MV-4-11 (cell line): Measurements from ENCODE around the gene TRIP10.

Experiments
- DNase-seq: peaks from one replicate; lab custom pipeline; 2025; lab: John Stamatoyannopoulos, UW

The TRIP10 gene

DNA sequence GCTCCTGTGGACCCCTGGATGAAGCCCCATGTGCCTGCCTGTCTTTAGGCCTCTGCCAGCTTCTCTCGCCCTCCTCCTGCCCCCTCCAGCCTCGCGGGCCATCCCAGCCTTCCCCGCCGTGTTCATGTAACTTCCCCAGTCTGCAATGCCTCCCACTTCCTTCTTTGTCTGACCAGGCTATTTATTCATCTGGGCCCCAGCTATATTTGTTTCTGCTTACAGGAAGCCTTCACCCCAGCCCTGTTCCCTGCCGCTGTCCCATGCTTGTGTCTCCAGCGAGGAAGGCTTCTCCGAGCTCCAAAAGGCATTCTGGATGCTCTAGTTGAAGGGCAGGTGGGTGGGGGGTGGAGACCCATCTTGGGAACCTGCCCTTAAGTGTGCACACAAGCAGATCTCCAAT lies 11.1 kb upstream of the TRIP10 start:
- peak; percentile 91 for DNase-seq

DNA sequence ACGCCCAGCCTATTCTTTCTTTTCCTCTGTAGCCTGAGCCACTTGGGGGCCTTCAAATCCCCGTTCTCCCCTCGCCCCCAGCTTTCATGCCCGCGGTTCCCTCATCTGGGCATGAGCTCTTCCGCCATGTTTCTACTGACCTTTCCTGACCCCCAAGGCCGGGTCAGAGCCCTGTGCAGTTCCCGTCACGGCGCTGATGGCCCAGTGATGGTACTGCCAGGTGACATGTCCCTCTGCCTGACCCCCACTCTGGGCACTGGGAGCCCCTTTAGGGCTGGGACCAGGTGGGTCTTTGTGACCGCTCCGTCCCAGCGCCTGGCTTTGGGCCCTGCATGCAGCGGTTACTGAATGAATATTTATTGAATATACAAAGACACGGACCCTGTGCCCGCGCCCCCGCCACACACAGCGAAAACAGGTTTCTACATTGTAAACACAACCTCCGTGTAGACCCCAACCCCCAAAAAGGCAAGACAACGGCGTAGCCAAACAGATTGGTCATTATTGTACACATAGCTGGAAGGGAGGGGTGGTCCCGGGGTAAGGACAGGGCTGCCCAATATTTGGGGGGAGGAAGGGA lies 9.8 kb upstream of the TRIP10 start:
- no peak for DNase-seq

DNA sequence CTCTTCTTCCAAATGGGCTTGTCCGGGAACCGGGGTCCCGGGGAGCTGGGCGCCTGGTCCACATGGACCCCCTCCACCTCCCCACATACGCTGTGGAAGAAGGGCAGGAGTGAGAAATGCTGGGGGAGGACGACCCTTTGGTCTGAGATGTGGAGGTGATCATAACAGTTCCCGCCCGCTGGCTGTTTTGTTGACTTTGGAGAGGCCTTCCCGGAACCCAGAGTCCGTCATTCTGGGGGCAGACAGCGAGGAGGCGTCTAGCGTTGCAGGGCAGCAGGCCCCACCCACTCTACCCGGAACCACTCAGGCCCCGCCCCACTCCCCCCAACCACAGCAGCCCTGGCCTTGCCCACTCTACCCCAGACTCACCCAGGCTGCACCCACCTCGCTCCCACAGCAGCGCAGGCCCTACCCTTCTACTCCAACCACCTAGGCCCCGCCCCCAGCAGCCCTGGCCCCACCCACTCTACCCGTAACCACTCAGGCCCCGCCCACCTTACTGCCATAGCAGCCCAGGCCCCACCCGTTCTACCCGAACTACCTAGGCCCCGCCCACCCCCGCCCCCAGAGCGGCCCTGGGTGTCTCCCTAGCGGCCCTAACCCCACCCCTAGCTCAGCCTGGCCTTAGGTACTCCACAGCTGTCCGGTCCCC lies 9.2 kb upstream of the TRIP10 start:
- peak; percentile 42 for DNase-seq

- DNase-seq = no peak
These were observed 8.4 kb upstream of the TRIP10 start for GRCh38 chr19:6730941-6731670.

GRCh38 chr19:6731822-6732221 lies 7.7 kb upstream of the TRIP10 start:
- DNase-seq = no peak

DNA sequence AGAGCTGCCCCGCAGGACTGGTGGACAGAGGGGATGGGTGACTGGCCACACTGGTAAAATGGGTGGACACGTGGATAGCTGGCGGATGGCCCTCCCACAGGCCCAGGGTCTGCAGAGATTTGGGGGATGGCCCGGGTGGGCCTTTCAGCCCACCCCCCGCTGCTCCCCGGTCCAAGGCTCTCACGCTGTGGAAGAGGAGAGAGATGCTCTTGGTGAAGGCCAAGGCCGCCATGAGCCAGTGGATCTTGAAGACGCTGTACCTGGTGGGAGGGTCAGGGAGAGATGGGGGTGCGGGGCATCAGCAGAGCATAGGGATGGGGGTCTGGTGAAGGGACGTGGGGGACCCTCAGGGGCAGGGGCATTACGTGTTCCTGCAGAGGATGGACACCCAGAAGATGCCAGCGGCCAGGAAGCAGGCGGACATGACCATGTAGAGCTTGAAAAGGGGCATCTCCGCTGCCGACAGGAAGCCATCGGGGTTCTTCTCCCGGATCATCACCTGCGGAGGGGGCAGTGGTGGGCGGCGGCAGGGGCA lies 6.6 kb upstream of the TRIP10 start:
- DNase-seq = no peak

- DNase-seq = no peak
These were observed 6.0 kb upstream of the TRIP10 start for GRCh38 chr19:6733338-6734095.

DNA sequence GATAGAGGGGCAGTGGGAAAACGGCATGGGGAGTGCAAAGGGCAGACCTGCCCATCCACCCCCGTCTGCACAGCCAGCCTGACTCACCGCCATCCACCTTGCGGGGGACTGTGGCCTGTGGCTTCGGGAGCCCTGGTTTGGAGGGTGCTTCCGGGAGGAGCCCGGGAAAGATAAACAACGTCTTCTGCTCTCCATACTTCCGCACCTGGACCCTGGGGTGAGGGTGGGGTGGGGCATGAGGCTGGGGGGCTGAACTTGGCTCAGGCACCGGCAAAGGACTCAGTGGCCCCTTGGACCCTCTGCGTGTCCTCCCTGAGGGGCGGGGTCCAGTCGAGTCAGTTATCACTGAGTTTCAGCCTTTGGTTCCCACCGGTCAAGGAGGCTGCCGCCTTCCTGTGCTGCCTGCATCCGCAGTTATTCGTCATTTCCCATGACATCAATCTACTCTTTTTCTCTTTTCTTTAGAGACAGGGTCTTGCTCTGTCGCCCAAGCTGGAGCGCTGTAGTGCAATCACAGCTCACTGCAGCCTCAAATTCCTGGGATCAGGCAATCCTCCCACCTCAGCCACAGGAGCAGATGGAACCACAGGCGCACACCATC lies 5.3 kb upstream of the TRIP10 start:
- DNase-seq = no peak

DNA sequence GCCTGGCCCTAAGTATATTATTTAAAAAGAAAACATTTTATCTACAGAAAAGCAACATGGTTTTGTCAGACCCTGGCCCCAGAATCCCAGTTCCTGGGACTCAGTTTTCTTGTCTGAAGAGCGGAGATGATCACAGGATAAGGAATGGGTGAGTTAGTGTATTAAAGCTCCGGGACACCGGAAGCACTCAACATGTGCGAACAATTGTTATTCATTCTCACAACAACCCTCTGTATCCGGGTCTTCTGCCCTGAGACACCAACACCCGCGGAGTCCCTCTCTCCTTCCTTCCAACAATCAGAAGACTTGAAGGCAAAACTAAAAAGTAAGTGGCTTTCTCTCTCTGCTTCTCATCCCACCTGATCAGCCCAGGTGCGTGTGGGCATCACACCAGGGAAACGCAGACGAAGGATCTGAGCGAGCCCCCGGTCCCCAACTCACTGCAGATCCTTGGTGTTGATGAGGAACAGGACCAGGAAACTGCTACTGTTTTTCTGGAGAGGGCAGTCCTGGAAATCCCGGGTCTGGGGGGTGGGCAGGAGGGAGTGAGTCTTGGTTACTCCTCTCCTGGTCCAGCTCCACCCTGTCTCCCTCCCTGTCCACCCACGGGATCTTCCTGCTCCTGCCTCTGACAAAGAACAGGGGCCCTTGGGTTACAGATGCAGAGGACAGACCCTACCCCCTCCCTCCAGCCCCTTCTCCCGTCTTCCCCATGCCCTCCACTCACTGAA lies 4.1 kb upstream of the TRIP10 start:
- no peak for DNase-seq

GRCh38 chr19:6736169-6736916 lies 3.1 kb upstream of the TRIP10 start:
- DNase-seq = peak; percentile 91

- no peak for DNase-seq
These were observed 2.6 kb upstream of the TRIP10 start for GRCh38 chr19:6736917-6737283.

DNA sequence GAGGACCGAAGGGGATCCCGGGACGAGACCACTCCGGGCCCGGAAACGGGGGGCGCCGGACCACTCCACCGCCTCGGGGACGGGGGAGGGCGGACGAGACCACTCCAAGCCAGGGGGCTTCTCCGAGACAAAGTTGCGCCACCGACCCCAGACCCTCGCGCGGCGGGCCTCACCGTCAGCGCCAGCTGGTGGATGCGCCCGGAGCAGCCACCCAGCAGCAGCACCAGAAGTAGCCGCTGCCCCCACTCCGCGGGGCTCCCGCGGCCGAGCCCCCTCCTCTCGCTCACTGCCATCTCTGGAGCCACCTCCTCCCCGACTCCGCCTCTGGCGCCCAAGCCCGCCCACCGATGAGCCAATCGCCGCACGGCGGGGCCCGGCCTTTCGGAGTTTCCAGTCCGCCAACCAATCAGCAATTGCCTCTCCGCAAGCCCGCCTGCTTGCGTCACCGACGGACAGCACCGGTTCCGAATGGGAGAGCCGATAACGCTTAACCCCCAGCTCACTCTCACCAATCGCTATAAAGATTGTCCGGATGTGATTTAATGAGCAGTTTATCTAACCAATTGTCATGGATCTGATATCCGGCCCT lies 2.1 kb upstream of the TRIP10 start, which contains the start of gene GPR108:
TSS of gene GPR108 (minus strand) at position 297 of the 589 bp plus-strand sequence. CDS start at position 293, 4 bp downstream.
- DNase-seq = peak; percentile 100

DNA sequence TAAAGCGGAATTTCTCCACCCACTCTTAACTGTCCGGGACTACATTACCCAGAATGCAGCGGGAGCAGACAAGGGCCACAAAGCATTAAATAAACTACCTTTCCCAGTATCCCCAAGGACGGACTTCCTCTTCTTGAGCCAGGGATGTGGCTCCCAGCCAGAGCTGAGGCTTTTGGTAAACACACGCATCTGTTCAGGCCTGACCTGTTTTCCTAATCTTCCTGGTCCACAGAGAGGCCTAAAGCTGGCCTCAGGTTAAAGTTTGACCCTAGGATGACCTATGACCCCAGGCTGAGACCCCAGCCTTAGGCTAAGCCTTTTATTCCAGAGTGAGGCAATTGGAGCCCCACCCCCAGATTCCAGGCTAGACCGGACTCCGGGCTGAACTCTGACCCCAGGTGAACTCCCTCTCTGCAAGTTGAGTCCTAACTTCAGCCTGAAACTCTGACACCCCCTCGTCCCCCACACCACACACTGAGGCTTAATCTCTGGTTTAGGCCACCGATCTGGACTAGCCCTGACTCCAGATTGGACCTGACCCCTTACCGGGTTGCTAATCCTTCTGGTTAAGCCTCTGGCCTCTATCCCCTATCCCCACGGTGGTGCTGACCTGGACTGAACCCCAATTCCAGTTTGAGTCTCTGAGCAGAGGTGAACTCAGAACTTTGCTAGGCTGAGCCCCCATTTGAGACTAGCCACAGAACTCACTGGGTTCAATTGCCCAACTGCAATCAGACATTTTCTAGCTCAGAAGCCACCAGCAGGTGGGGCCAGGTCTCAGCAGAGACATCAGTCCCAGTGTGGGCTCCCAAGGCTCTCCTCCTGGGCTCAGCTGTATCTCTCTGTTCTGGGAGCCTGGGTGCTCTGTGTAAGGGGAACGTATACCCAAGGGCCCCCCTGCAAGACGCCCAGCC lies 1.4 kb upstream of the TRIP10 start:
- peak; percentile 93 for DNase-seq

- no peak for DNase-seq
These were observed 592 bp upstream of the TRIP10 start for GRCh38 chr19:6738787-6739389.

- DNase-seq = no peak
These were observed 556 bp downstream of the TRIP10 start for GRCh38 chr19:6739883-6740588.

- peak; percentile 49 for DNase-seq
These were observed 1.3 kb downstream of the TRIP10 start for GRCh38 chr19:6740589-6741343.

DNA sequence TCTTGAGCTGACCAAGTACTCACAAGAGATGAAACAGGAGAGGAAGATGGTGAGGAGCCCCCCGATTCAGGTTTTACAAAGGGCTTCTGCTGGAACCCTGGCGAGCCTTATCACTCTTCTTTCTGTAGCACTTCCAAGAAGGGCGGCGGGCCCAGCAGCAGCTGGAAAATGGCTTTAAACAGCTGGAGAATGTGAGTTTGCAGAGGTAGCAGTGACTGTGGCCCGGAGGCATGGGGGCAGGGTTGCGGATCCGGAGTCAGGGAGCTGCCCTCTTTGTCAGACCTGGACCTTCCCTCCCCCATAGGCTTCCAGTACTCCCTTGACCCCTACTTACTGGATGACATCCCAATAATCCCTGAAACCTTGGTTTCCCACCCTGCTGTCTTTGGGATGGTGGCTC lies 3.6 kb downstream of the TRIP10 start:
- DNase-seq = no peak
